Parathyroid adenoma (tissue), 2 donors: ENCODE measurements around the gene RBP7.
"Not testable (repeated sequence)": the region's sequence is repeated elsewhere in the genome, so short reads cannot be mapped to it uniquely, and the experiment has no call there.

Experiments used
- H2AFZ ChIP-seq: fragments of 300-600 bp; sonication (generic); one replicate; pipeline ENCODE4 v1.7.0; 2017; ENCODE audit warnings: antibody characterized with exemption, mild to moderate bottlenecking
- H3K27ac ChIP-seq: fragments of 300-600 bp; sonication (generic); one replicate; pipeline ENCODE4 v1.7.0; 2017
- H3K27me3 ChIP-seq: fragments of 300-600 bp; sonication (generic); one replicate; pipeline ENCODE4 v1.7.0; 2017; ENCODE audit warnings: low read length; ENCODE audit not compliant: control insufficient read depth, insufficient read depth
- H3K36me3 ChIP-seq: fragments of 300-600 bp; sonication (generic); one replicate; pipeline ENCODE4 v1.7.0; 2017; ENCODE audit warnings: low read length; ENCODE audit not compliant: control insufficient read depth, insufficient read depth
- H3K4me1 ChIP-seq: fragments of 300-600 bp; sonication (generic); one replicate; pipeline ENCODE4 v1.7.0; 2017; ENCODE audit warnings: control low read depth
- H3K4me2 ChIP-seq: fragments of 300-600 bp; sonication (generic); one replicate; pipeline ENCODE4 v1.7.0; 2017; ENCODE audit warnings: low read length
- H3K4me3 ChIP-seq: fragments of 300-600 bp; sonication (generic); one replicate; pipeline ENCODE4 v1.7.0; 2017; ENCODE audit warnings: low read depth, low read length
- H3K79me2 ChIP-seq: fragments of 300-600 bp; sonication (generic); one replicate; pipeline ENCODE4 v1.7.0; 2017; ENCODE audit warnings: control low read depth
- H3K9ac ChIP-seq: fragments of 300-600 bp; sonication (generic); one replicate; pipeline ENCODE4 v1.7.0; 2017; ENCODE audit warnings: mild to moderate bottlenecking
- H3K9me3 ChIP-seq: fragments of 300-600 bp; sonication (generic); one replicate; pipeline ENCODE4 v1.7.0; 2017; ENCODE audit warnings: low read length; ENCODE audit not compliant: control insufficient read depth
- CTCF ChIP-seq: fragments of 300-600 bp; sonication (generic); IDR thresholded peaks from one replicate; pipeline ENCODE4 v1.7.0; 2017; ENCODE audit warnings: antibody characterized with exemption, mild to moderate bottlenecking
- donor health status: primary hyperparathyroidism.

RBP7 gene

GRCh38 chr1:10027027-10027426 is 30.0 kb downstream of the RBP7 start:
- H2AFZ ChIP-seq = no peak overlapping the region
- no peak for TF ChIP-seq CTCF
- H3K9me3 ChIP-seq = no peaks in the 10 kb centered on the region
- H3K4me1 ChIP-seq = no peaks in the 10 kb centered on the region
- H3K79me2 ChIP-seq = no peaks in the 10 kb centered on the region
- no peaks in the 10 kb centered on the region for H3K36me3 ChIP-seq
- H3K9ac ChIP-seq = no peak overlapping the region
- H3K4me2 ChIP-seq = no peak overlapping the region
- H3K27ac ChIP-seq = no peak overlapping the region
- H3K4me3 ChIP-seq = no peak overlapping the region
- H3K27me3 ChIP-seq = no peaks in the 10 kb centered on the region

- H3K27ac ChIP-seq, H3K4me3 ChIP-seq, H2AFZ ChIP-seq, H3K9ac ChIP-seq, H3K36me3 ChIP-seq, H3K4me1 ChIP-seq, H3K9me3 ChIP-seq, H3K27me3 ChIP-seq, H3K79me2 ChIP-seq, H3K4me2 ChIP-seq: not testable (repeated sequence)
These were observed 32.0 kb downstream of the RBP7 start for GRCh38 chr1:10028956-10029500.

- Histone ChIP-seq H3K9ac (no peak overlapping the region), H3K27ac (no peak overlapping the region), H3K4me2 (no peak overlapping the region), H3K36me3 (no peaks in the 10 kb centered on the region), H3K9me3 (no peaks in the 10 kb centered on the region), H3K4me1 (no peaks in the 10 kb centered on the region), H3K27me3 (no peaks in the 10 kb centered on the region), H3K79me2 (no peaks in the 10 kb centered on the region), H2AFZ (no peak overlapping the region), H3K4me3 (no peak overlapping the region)
- TF ChIP-seq CTCF = no peak
These were observed 34.4 kb downstream of the RBP7 start for GRCh38 chr1:10031461-10031860.

GRCh38 chr1:10032590-10033358 is 35.7 kb downstream of the RBP7 start, which contains the start of gene UBE4B:
TSS of gene UBE4B (plus strand) at chr1:10032958. CDS start at chr1:10033671, 713 bp downstream.
- H3K4me3 ChIP-seq = peak within 1 kb of the TSS; percentile 92
- H3K4me2 ChIP-seq = peak within 1 kb of the TSS; percentile 85
- H3K9ac ChIP-seq = peak within 1 kb of the TSS; percentile 67
- H3K27me3 ChIP-seq = no peaks in the 10 kb centered on the region
- H3K36me3 ChIP-seq = no peaks in the 10 kb centered on the region
- peak within 1 kb of the TSS; percentile 94 for H2AFZ ChIP-seq
- H3K9me3 ChIP-seq = no peaks in the 10 kb centered on the region
- peaks cover 10% of the 10 kb centered on the region for H3K79me2 ChIP-seq
- no peaks in the 10 kb centered on the region for H3K4me1 ChIP-seq
- peak; percentile 82 for TF ChIP-seq CTCF
- H3K27ac ChIP-seq = peak within 1 kb of the TSS; percentile 91

GRCh38 chr1:10033359-10033845 is 36.4 kb downstream of the RBP7 start:
- peak overlapping the region; percentile 67 for H3K9ac ChIP-seq
- H3K4me1 ChIP-seq = no peaks in the 10 kb centered on the region
- peak overlapping the region; percentile 94 for H2AFZ ChIP-seq
- H3K36me3 ChIP-seq = no peaks in the 10 kb centered on the region
- H3K27me3 ChIP-seq = no peaks in the 10 kb centered on the region
- H3K79me2 ChIP-seq = peaks cover 12% of the 10 kb centered on the region
- peak overlapping the region; percentile 91 for H3K27ac ChIP-seq
- peak overlapping the region; percentile 85 for H3K4me2 ChIP-seq
- peak overlapping the region; percentile 92 for H3K4me3 ChIP-seq
- no peaks in the 10 kb centered on the region for H3K9me3 ChIP-seq
- TF ChIP-seq CTCF = no peak
